ACHN (cell line): ENCODE measurements around the gene RNPS1.

Experiments
- DNase-seq: peaks from one replicate; pipeline ENCODE4 v3.0.0-alpha.2; 2015
- in situ Hi-C: cut with HindIII; loops from 2 replicates; pipeline ENCODE4 v1.10.0; 2017; ENCODE audit warnings: low sequenced_read_pairs, low pct_ligation_motif_present, low pct_unique_long_range_greater_than_20kb

RNPS1 gene

DNA sequence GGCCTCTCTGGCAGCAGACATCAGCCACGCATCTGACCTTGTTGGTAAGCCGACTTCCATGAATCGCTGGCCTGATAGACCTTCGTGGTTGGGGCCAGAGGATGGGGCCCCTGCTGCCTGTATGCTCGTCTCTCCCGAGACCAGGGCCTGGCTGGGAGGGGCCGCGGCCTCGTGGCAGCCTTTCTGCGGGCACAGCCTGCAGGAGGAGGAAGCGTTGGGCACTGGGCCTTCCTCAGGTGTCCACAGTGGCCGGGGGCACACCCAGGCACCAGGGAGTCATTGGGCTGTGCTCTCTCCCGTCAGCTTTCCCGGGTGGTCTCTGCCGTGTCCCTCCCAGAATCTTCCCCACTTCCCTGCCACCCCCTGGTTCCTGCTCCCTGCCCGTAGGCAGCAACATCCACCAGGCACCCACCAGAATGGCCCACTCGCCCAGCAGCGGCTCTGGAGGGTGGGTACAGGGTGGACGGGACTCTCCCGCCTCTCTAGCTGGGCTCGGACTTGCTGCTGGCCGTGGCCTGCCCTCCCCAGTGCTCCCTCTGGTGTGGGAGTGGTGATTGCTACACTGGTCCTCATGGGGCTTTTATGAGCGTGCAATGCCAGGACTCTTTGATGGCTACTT lies 38.2 kb downstream of the RNPS1 start:
- in situ Hi-C loops, result no loop called here
- no peak for DNase-seq

GRCh38 chr16:2229091-2229490 lies 38.8 kb downstream of the RNPS1 start:
- no peak for DNase-seq
- in situ Hi-C loops, result no loop called here

DNA sequence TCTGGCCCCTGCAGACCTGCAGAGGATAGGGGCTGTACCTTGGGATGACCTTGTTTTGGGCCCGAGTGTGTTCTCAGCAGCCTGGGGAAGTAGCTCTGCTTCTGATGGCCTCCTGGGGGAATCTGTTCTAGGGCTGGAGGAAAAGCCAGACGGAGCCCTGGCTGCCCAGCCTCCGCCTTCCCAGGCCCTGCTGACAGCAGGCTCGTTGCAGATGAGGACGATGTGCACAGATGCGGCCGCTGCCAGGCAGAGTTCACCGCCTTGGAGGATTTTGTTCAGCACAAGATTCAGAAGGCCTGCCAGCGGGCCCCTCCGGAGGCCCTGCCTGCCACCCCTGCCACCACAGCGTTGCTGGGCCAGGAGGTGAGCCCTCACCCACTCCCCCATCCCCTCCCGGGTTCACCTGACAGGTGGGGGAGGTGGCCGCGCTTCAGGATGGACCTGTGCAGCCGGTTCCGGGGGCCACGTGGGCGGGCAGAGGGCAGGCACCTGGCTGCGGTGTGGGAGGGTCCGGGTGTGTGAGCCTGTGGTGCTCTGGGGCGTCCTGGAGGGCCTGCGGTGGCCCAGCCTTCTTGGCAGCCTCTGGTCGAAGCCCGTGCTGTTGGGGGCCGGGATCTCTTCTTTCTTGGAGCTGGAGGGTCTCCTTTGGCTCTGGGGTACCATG lies 39.6 kb downstream of the RNPS1 start:
- DNase-seq, result no peak
- in situ Hi-C loops, result no loop called here

GRCh38 chr16:2226918-2227317 lies 41.0 kb downstream of the RNPS1 start:
- no peak for DNase-seq
- in situ Hi-C loops, result no loop called here

DNA sequence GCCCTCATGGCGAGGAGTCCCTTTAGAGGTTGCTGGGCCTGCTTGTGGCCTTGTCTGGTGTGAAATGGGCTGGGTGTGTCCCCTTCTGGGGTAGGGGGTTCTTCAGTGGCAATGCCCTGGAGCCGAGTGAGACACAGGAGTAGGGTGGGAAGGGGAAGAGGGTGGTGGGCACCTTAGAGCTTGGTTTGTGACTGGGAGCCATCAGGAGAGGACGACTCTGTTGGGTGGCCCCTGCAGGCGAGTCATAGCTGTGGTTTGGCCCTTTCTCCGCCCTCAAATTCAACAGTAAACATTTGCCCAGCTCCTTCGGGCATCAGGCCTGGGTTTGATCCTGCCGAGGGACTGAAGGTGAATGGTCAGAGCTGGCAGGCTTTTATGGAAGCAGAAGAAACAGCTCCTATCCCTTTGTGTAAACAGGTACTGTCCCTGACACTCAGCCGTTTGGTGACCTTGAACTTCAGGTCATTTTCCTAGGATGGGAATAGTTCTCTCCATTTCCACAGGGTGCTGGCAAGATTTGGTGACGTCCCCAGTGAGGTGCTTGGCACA lies 41.6 kb downstream of the RNPS1 start:
- in situ Hi-C loops, result no loop called here
- peak; percentile 60 for DNase-seq

DNA sequence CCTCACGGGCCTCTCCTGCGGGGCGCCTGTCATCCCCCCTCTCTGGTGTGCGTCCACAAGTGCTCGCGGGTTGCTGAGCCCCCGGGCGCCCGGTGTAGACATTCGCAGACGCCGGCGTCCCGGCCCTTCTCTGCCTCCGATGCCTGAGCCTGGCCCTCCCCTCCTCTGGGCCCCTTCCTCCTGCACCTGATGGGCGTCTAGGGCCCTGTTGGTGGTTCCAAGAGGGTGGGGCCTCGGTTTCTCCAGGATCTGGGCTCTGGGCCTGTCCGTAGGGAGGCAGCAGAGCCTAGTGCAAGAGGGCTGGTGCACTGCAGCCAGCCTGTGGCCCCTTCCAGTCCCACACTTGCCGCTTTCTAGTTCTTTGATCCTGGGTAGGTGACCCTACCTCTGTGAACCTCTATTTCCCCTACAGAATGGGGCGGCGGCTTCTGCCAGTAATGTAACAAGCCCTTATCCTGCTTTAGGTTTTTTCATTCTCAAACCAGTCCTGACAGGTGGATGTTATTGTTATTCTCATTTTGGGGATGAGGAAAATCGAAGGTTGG lies 43.9 kb downstream of the RNPS1 start:
- in situ Hi-C loops, result no loop called here
- peak; percentile 65 for DNase-seq

GRCh38 chr16:2223221-2223941 lies 44.5 kb downstream of the RNPS1 start, which contains the start of gene E4F1:
TSS of gene E4F1 (plus strand) at chr16:2223591. CDS start at chr16:2223614, 23 bp downstream.
- DNase-seq, result peak; percentile 100
- in situ Hi-C loops, result no loop called here

GRCh38 chr16:2216330-2216729 lies 51.6 kb downstream of the RNPS1 start:
- DNase-seq, result no peak
- in situ Hi-C loops, result no loop called here

- no peak for DNase-seq
- in situ Hi-C loops, result no loop called here
These were observed 53.3 kb downstream of the RNPS1 start, which contains the start of gene PGP for GRCh38 chr16:2214719-2214968. TSS of gene PGP (minus strand) at chr16:2214840. CDS start at chr16:2214777, 63 bp downstream.

GRCh38 chr16:2213817-2214718 lies 53.9 kb downstream of the RNPS1 start:
- peak; percentile 29 for DNase-seq
- in situ Hi-C loops, result no loop called here

DNA sequence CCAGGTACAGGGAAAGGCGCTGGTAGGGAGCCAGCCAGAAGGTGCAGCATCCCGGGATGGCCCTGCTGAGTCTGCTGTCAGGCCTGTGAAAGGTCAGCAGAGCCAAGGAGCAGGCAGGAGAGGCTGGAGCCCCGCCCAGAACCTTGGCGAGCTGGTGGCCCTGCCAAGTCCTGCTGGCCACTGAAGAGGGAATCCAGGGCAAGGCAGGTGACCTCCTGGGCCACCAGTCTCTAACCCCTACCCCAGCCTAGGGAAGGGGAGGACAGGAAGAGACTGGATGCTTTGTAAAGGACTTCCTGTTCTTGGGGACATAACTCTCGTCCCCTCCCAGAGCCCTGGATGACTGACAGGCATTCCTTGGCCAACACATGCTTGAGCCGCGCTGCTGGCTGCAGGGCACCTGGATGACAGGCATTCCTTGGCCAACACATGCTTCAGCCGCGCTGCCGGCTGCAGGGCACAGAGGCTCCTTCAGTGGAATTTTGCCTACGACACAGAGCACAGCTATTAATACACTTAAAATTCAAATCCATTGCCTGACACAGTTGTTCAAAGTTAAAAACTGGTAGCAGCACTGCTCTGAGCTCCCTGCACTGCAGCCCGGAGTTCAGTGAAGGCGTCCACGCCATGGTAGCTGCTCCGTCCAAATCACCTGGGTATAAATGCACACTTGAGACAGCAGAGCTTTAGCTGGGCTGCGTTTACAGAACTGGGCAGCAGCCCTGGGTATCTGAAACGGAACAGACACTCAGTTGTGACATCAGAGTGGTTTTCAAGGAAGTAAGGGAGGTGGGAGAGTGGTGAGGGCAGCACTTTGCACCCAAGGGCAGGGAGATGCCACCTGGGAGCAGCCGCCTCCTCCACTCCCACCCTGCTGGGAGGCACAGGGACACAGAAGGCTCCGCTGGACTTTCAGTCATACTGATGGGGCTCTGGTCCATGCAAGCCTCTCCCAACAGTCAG lies 55.3 kb downstream of the RNPS1 start:
- DNase-seq, result no peak
- in situ Hi-C loops, result no loop called here

- in situ Hi-C loops, result no loop called here
- DNase-seq, result no peak
These were observed 56.0 kb downstream of the RNPS1 start for GRCh38 chr16:2211923-2212347.

- DNase-seq, result no peak
- in situ Hi-C loops, result no loop called here
These were observed 57.2 kb downstream of the RNPS1 start, which contains the start of gene BRICD5 for GRCh38 chr16:2210386-2211365. TSS of gene BRICD5 (minus strand) at chr16:2210863. CDS start at chr16:2210833, 30 bp downstream.

- in situ Hi-C loops, result no loop called here
- DNase-seq, result no peak
These were observed 58.0 kb downstream of the RNPS1 start for GRCh38 chr16:2210009-2210332.

DNA sequence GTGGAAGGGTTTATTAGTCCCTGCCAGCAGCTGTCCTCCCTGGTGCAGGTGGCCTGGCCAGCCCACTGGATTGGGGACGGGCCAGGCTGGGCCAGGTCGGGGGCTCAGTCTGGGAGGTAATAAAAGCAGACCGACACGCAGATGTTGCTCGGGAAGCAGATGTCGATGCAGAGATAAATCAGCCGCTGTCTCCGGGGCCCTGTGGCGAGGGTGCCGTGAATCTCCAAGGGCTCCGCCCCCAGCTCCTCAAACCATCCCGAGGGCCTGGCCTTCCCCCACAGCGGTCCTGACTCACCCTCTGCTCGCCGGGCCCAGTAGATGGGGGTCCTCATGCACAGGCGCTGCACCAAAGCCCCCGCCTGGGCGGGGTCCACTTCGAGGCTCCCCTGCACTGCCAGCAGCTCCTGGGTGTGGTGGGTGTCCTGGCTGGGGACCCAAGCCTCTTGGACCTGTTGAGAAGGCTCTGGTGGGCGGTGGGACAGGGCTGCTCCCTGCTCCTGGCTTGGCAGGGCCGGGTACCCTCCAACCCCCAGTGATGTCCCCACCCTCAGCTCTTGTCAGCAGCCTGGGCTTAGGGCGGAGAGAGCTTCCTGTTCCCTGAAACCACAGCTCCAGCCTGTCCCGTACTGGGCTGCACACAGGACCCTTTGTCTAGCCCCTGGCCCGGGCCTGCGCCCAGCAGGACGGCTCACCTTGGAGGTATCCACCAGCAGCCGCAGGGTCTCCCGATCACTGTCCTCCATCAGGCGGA lies 58.5 kb downstream of the RNPS1 start:
- no peak for DNase-seq
- in situ Hi-C loops, result no loop called here

DNA sequence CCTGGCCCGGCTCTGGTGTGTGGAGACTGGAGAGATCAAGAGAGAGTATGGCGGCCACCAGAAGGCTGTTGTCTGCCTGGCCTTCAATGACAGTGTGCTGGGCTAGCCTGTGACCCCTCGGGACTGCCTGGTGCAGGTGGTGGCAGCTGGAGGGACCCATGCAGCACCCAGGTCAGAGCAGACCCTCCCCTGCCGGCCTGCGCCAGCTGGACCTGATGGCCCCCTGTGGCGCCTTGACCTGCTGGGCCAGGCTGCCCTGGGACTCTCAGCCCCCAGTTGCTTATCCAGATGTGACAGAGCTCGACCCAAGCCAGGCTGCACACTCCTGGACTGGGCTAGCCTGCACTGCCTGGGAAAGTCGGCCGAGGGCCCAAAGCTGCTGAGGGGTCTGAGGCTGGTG lies 59.2 kb downstream of the RNPS1 start:
- no peak for DNase-seq
- in situ Hi-C loops, result no loop called here
